Measurements from ENCODE around the gene ANAPC10.
"Not testable (repeated sequence)": the region's sequence is repeated elsewhere in the genome, so short reads cannot be mapped to it uniquely, and the experiment has no call there.

The ANAPC10 gene

DNA sequence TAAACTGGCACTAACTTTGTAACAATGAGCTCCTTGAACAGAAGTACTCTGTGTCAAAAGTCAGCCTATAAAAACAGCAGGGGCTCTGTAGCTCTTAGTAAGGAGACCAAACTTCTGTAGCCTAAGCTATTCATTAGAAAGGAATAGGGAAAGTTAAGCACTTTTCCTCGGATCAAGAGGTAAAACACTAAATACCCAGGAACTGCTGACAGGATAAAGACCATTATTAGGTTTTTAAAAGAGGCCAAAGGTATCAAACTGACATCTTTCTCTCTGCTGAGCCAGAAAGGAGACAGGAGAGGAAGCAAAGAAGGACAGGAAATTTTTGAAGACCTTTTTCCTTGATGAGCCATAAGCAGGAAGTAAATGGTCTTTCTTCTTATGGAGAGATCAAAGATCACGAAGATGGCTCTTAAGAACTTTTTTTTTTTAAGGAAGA, 31.9 kb downstream of the ANAPC10 start:
- DNase-seq: no peak

DNA sequence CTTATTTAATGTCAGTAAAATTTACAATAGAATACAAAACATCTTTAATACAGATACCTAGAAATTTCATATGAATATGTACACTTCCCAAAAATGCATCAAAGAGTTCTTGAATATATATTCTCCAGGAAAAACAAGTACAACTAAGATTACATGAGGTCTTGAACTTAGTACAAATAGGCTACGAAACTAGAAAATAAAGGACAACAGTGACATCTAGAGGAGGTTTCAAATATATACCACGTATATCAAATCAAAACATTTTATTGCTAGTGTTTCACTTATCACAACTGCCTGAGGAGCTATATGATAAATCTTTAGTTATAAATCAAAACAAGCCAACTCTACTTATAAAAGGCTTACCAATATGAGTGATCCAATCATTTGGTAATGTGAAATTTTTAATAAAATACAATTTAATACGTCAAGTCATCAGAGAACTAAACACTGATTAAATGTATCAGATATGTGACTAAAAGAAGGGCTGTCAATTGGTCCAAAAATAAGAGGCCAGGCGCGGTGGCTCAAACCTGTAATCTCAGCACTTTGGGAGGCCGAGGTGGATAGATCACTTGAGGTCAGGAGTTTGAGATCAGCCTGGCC, 36.6 kb downstream of the ANAPC10 start:
- DNase-seq: peak; percentile 38

GRCh38 chr4:145058256-145058655, 39.7 kb downstream of the ANAPC10 start:
- no peak for DNase-seq

- no peak for DNase-seq
These were observed 41.5 kb downstream of the ANAPC10 start for GRCh38 chr4:145056325-145057130.

- no peak for DNase-seq
These were observed 42.3 kb downstream of the ANAPC10 start for GRCh38 chr4:145055533-145056257.

GRCh38 chr4:145049241-145049640, 48.8 kb downstream of the ANAPC10 start:
- no peak for DNase-seq

- DNase-seq: no peak
These were observed 49.2 kb downstream of the ANAPC10 start for GRCh38 chr4:145048817-145049216.

GRCh38 chr4:145047151-145047550, 50.8 kb downstream of the ANAPC10 start:
- DNase-seq: no peak

GRCh38 chr4:145045180-145045579, 52.8 kb downstream of the ANAPC10 start:
- no peak for DNase-seq

- no peak for DNase-seq
These were observed 53.7 kb downstream of the ANAPC10 start for GRCh38 chr4:145044341-145044740.

DNA sequence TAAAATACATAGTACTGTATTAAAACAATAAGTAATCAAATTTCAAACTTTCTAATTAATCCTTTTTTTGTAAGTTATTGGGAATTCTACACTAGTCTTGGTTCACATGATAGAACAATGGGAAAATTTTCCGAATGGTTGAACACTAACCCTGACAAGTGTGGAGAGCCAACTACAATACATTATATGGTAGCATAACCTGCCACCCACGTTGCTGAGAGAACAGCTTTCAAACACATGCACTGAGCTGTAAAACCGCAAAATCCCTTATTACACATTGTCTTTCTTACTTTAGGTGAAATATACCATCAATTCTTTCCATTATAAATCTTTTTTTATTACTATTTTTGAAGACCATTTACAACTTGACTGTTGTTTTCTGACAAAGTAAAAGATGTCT, 54.7 kb downstream of the ANAPC10 start:
- DNase-seq: no peak

DNA sequence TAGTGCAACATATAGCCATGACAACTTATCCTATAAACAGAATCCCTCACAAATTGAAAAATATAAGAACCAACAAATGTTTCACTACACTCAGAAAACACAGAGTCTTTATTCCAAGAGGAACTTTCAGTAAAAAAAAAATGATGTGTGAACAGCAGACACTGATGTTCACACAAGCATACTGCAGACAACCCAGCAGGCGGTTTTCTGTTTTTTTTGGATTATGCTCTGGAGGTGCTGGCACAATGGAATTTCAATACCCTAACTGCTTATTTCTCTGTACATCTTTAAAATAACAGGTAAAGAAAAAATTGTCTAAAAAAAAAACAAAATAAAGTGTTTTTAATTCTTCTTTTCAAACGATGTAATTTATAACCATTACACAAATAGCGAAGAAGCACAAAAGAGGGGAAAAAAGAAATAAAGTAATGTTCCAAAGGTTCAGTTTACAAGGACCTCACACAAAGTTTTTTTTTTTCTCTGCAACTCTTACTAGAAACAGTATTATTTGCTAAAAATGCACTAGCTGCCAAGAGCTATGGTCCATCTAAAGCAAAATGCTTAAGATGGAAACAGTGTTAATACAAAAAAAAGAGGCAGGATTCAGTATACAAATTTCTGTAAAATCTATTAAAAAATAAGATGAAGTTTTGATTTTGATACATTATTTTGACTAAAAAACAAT, 55.3 kb downstream of the ANAPC10 start:
- no peak for DNase-seq

DNA sequence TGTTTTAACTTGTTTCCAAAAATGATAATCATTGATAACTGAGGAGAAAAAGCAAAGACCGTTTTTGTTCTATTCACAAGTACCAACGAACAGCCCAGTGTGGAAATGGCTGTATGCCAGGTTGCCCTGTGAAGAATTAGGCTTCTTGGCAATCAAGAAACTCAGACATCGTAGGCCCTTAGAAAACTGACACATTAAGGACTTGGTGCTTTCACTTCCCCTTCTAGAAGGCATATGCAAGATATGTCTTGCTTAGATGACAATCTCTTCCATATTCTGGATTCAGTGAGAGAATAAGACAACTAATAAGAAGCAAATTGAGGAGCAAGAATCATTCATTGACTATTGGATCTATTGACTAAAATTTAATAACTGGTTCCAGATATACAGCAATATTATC, 56.6 kb downstream of the ANAPC10 start:
- DNase-seq: no peak

DNA sequence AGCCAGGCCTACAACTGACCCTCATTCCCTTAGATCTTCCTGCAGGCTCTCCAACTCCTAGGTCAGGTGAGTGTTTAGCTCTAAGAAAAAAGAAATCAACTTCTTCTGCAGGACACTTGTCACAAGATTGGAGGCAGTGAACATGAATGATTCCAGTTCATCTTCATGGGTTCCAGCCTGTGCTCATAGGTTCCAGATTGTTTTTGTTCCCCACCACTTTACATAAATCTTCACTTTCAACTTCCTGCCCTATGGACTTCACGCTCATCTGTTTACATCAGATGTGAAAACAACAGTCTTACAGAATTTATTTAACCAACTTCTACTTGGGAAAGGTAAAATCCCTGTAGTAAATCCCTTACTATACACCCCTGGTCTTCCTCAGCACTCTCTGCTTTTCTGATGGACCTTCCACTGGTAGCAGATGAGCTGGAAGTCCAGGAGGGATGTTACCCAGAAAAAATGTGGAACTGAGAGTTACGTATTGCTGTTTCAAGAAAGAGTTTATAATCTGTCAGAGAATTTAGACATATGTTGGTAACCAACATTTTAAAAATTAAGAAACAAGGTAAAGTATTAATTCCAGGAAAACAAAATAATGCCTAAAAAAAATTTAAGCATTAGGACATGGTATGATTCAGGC, 62.4 kb downstream of the ANAPC10 start:
- no peak for DNase-seq

DNA sequence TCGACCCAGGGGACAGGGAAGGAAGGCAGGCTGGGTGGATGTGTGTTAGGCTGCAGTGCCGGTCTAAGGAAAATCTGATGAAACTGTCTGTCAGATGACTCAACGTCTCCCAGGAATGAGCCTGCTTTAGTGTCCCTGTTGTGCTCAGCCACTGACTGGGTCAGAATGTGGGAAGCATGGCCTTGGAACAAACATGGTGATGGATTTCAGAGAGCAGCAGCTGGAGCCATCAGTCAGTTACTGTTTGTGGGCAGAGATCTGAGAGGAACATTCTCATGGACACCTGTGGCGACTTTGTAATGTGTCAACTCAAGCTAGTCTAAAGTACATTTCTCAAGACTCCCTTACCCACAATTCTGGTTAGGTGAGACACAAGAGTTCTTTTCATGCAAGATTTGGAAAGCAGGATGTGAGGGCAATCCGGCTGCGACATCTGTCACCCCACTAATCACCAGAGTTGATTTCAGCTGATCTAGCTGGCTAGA, 63.2 kb downstream of the ANAPC10 start:
- no peak for DNase-seq

- DNase-seq: peak; percentile 5
These were observed 78.7 kb downstream of the ANAPC10 start for GRCh38 chr4:145019346-145019745.

GRCh38 chr4:145014365-145014764, 83.6 kb downstream of the ANAPC10 start:
- DNase-seq: no peak

- no peak for DNase-seq
These were observed 85.2 kb downstream of the ANAPC10 start for GRCh38 chr4:145012841-145013240.

DNA sequence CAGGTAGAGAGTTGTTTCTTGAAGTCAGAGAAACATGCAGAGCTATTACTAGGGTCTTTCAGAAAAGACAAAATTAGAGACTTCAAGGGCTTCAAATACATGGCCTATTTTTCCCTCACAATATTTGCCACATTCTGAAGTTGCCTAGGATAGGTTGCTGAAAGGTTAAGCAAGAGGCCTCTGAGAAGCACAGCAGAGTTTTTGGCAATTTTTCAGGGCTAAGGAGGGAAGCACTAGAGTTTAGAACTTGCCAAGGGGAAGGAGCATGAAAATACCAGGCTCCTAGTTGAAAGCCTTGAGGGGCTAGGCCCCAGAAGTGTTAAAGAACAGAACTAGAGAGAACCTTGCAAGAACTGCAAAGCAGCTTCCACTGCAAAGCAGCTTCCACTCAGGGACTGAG, 86.4 kb downstream of the ANAPC10 start:
- no peak for DNase-seq

- DNase-seq: not testable (repeated sequence)
These were observed 87.7 kb downstream of the ANAPC10 start for GRCh38 chr4:145010315-145010714.

GRCh38 chr4:145003675-145004074, 94.3 kb downstream of the ANAPC10 start:
- DNase-seq: no peak

DNA sequence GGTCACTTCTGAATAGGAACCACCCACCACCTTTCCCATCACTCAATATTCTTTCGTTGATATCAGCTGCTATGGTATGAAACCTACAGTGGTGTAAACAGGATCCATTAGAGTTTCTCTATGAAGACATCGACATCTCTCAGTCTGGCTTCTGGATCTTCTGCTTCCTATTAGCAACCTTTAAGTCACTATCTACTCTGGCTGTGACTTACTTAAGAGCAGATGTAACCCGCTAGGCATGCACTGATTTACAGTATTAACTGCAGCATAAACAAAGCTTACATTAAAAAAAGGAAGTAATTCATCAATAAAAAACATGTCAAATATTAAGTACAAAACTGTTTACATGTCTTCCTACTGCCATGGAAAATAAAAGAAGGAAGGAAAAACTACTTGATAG, 96.4 kb downstream of the ANAPC10 start:
- DNase-seq: no peak

- not testable (repeated sequence) for DNase-seq
These were observed 97.3 kb downstream of the ANAPC10 start for GRCh38 chr4:145000656-145001055.

Measured in activated CD4-positive, alpha-beta T cell treated with anti-CD3 and anti-CD28 coated beads, Interleukin-2, Interleukin-6, amounts not matched to agents 100 ng/mL and 50 ng/mL, durations not matched to agents 16 hours and 8 hours (primary cell).